DMS 273 (cell line): ENCODE results near the gene LRRTM2.
A peak's percentile ranks its signal among the peaks of the same experiment; 100 is the strongest.
"Not testable (repeated sequence)": the region's sequence is repeated elsewhere in the genome, so short reads cannot be mapped to it uniquely, and the experiment has no call there.

Experiments
- DNase-seq: peaks from one replicate; lab custom pipeline; 2025; ENCODE audit not compliant: unreplicated experiment; lab: John Stamatoyannopoulos, UW

The LRRTM2 gene, protein sequence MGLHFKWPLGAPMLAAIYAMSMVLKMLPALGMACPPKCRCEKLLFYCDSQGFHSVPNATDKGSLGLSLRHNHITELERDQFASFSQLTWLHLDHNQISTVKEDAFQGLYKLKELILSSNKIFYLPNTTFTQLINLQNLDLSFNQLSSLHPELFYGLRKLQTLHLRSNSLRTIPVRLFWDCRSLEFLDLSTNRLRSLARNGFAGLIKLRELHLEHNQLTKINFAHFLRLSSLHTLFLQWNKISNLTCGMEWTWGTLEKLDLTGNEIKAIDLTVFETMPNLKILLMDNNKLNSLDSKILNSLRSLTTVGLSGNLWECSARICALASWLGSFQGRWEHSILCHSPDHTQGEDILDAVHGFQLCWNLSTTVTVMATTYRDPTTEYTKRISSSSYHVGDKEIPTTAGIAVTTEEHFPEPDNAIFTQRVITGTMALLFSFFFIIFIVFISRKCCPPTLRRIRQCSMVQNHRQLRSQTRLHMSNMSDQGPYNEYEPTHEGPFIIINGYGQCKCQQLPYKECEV

DNA sequence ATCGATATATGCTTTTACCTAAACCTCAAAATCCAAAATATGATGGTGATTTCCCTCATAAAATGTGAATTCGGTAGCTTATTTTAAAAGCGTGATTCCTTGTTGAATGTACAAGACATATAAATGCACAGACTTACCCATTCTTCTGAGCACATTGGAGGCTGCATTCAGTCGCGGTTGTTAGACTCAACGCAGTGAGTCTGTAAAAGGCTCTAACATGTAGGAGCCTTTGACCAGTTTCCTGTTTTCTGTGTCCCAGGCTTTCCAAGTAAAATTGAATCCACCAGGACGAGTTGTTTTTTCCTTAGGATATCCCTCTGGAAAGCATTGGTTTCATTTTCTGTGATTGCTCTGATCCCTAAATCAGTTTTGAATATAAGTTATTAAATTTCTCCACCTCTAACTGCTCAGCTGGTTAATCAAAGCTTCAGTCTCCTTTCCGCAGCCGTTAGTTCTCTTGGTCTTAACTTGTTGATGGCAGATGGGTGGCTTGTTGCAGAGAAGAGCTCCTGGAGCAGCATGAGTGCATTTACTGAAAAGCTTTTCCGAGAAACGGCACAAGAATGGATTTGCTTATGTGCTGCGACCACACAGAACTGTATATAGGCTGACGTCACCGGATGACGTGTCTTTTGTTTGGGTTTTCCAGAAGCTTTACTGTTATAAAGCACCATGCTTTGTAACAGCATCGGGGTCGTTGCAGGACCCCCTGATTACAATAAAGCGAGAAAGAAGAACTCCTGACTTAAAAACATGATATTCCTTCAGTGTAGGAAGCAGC, at the start of gene LRRTM2:
Gene LRRTM2 (minus strand): TSS at position 565 of the 781 bp plus-strand sequence. CDS start 424 bp downstream, at position 141.
- DNase-seq, result no peak

DNA sequence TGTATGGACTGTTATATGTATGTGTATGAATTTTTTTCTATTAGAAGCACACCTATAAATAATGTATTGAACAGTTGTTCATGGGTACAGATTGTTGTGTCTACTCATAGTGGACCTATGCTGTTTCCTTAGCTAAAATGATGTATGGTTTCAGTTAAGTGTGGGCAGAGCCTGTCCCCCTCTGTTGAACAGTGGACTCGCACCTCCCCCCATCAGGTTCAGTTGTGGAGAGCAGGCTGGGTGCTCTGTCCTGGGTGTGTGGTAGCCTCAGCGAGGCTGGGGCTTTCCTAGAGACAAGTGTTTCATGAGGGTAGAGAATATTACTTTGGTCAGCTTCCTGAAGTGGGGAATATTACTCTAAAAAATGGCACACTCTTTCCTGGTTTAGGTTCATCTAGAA, 47.4 kb upstream of the LRRTM2 start:
- DNase-seq, result no peak

DNA sequence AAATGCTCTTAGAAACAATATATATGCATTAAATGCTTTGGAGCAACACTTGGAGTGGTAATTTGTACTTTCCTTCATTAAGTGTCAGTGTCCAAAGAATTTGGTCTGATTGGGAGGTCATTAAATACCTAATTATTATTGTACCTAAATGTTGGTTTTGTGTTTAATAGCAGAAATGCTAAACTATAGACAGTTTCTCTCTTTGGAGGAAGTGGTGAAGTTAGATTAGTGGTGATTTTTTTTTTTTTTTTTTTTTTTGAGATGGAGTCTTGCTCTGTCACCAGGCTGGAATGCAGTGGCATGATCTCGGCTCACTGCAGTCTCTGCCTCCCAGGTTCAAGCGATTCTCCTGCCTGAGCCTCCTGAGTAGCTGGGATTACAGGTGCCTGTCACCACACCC, 46.2 kb upstream of the LRRTM2 start:
- not testable (repeated sequence) for DNase-seq

DNA sequence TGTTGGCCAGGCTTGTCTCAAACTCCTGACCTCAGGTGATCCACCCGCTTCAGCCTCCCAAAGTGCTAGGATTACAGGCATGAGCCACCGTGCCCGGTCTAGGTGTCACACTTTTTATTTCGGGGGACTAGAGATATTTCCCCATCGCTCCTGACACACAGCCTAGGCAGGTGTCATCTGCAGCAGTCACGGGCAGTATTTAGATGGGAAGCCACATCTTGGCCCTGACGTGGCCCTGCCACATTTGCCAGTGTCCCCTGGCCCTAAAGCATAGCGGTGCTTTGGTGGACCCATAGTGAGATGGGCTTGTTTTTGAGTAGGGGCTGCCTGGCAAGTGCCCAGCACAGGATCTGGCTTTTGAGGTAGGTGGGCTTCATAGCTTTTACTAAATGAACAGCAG, 45.0 kb upstream of the LRRTM2 start:
- no peak for DNase-seq

DNA sequence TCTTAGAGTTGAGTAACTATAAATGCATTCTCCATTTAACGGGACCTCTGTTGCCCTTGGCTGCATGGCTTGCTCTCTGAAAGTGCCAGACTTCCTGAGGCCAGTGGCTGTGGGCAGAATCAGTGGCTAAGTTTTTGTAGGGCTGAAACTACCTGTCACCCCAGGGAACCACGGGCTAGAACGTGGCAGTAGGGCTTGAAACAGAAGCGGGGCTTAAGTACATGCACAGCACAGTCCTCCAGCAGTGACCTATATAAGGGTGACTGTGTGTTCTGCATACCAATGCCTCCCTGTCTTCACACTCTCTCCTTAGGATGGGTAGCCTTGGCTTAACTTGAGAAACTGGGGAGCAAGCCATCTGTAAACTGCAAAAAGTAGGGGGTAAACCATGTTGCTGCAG, 43.6 kb upstream of the LRRTM2 start:
- no peak for DNase-seq

DNA sequence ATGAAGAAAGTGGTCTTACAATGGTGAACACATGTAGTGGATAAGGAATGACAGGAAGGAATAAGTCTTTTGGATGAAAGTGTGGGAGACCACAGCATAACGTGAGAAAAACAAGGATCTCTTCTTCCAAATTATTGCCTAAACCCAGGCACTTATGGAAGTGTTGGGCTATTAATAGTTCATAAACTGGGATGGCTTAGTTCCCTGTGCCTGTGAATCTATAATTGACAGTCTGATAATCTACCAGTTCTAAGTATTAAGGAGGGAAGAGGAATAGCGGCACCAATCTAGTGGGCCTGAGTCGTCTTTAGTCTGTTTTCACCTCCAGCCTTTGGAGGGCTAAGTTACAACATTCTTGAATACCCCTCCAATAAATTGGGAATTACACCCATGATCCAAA, 39.2 kb upstream of the LRRTM2 start:
- DNase-seq, result no peak

DNA sequence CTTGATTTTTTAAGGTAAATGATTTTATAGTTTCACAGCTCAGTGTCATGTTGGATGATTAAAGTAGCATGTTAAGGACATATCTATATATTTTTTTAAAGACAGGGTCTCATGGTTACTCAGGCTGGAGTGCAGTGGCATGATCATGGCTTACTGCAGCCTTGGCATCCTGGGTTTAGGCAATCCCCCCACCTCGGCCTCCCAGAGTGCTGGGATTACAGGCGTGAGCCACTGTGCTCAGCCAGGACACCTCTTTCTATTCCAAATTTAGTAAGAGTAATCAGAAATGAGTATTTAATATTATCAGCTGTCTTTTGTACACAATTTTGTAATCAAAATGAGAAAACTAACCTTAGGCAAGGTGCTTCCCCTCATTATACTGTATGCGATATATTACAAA, 38.6 kb upstream of the LRRTM2 start:
- DNase-seq, result no peak

DNA sequence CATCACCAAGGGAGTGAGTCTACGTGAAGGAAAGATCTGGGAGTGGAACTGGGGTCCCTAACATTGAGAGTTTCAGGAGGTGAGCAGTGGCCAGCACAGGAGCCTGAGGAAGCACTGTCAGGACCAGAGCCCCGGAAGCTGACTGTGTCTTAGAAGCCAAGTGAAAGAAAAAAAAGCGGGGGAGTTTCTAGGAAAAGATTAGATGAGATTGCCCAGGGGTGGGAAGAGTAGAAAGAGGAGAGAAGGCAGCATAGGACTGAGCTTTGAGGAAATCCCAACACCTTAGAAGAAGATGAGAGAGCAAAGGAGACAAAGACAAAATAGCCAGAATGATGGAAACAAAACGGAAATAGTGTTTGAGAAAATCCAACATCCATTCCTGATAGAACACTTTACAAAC, 37.0 kb upstream of the LRRTM2 start:
- DNase-seq, result no peak

DNA sequence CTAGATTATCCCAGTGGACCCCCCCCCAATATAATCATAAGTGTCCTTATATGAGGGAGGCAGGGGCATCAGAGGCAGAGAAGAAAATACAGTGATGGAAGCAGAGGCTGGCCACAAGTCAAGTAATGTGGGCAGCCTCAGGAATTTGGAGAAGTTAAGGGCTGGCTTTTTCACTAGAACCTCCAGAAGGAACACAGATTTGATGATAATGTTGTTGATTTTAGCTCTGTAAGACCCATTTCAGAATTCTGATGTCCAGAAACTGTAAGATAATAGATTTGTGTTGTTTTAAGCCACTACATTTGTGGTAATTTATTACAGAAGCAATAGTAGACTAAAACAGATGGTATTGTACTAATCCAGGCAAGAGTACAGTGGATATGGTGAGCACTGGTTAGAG, 36.3 kb upstream of the LRRTM2 start:
- DNase-seq, result no peak

DNA sequence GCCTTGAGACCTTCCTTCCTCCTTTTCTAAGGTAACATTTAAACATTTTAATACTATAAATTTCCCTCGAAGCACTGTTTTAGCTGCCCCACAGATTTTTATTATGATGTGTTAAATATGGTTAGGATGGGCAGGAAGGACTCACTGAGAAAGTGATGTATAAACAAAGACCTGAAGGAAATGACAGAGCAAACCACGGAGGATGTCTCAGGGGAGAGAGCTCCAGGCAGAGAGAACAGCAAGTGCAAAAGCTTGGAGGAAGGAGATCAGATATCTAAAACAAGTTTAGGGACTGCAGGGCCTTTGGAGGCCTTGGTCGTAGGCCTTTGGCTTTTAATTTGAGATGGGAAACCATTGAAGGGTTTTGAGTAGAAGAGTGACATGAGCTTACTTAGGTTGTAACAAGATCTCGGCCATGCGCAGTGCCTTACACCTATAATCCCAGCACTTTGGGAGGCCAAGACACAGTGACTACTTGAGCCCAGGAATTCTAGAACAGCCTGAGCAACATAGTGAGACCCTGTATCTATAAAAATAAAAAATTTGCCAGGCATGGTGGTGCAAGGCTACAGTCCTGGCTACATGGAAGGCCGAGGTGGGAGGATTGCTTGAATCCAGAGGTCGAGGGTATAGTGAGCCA, 35.5 kb upstream of the LRRTM2 start:
- DNase-seq, result no peak

DNA sequence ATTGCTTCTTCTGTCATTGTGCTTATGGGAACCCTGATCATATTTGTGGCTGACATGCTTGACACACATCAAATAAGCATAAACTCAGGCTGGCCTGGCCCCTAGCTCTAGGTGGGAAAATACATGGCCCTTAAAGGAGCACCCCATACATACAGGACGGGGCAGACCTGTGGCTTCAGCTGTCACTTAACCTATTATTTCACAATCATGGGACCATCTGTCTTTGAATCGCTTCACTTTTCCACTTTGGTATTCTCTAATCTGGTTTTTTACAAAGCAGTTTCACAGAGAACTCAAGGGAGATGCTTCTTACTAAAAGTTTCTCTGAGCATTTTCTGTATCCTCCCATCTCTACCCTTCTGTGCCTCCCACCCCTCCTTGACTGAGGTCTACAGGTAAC, 34.6 kb upstream of the LRRTM2 start:
- DNase-seq, result peak; percentile 16

DNA sequence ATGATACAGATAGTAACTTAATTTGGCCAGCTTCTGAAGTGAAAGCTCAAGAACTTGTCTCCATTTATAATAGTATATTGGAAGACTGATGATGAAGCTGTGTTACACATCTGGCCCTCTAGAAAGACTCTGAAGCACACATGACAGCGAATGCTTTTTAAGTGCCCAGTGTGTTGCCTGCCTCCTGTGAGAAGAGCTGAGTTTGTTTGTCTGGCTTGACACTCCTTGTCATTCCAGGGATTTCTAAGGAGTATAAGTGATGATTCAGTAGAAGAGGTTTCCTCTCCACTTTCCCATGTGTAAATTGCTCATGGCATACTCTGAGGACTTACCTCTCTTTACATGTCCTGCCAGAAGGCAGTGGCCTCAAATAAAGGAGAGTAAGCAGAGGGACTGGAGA, 30.4 kb upstream of the LRRTM2 start:
- DNase-seq, result no peak

DNA sequence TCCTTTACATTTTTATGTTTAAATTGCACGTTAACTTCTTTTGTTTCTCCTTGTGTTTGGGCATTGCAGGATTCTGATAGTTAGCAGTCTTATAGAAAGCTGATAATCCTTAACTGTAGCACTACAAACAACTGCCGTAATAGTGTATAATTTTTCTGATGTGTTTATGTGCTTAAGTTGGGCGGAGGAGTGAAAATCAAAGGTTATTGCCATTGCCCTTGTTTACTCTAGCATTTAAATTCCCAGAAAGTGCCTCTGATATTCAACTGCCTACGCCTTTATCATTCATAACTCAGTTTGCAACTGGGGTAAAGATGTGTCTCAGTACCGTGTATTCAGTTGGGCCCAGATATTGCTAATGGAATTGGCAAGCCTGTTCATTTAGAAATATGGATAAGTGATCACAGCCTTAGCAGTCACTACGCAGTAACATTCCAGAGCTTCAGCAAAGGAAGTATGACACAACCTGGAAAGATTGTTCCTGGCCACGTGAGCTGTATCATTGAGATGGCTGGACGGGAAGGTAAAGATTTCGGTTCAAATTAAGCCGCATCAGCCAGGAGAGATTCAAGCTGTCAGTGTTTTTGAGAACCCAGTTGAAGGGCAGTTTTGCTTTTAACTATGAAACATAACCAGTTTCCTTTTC, 28.1 kb upstream of the LRRTM2 start:
- DNase-seq, result no peak

DNA sequence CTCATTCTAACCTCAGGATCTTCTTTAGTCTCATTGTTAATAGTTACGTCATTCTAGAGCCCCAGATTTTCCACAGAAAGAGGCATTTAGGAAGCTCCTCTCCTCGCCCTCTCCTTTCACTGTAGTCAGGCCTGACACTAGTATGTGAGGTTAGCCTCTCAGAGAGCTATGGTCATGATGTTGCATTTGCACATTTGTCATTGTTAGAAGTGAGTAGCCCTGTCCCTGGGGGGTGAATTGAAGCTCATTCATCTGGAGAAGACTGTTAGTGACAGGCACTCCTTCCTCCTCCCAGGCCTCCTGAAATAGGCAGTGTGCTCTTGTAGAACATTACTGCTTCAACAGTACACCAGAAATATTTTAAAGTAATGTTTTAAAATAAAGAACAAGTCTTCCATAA, 26.6 kb upstream of the LRRTM2 start:
- DNase-seq, result no peak

DNA sequence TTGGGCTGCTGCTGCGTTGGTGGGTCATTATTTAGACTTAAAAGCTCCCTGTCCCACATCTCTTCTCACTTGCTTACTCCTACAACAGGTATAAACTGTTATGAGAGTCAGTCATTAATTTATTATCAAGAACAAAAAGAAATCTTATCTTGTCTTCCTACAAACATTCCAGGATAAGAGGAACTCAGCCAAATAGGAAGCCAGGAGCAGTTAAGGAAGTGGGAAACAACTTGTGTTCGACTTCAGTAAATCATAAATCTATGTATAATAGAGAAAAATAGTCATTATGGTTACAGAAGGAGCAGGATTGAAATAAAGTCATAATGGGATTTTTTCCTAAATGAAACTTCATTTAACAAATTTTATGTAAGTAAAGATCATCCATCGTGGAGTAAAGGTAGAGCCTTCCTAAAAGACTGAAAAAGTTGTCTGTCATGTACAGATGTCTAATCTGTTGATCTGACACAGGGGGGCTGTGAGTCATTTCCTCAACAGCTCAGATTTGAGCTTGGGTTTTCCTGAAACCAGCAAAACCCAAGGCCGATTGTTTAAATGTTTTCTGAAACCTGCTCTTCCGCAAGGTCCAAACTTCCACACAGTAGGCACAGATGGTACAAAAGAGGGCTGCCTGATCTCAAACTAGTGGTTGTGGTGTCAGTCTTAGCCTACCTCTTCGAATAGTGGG, 25.3 kb upstream of the LRRTM2 start:
- no peak for DNase-seq

DNA sequence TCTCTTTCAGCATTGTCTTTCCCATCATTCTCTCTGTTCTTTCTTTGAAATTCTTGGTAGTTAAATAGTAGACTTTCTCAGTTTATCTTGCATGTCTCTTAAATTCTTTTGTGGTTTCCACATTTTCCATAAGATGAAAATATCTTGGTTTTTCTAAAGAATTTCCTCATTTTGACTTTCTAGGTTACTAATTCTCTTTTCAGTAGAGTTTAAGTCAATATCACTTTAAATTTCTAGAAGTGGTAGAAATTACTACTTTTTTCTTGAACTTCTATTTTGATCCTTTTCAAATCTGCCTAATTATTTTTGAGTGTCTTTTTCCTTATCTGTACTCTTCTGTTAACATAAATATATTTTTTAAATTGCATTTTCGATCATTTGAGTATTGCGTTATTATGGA, 23.6 kb upstream of the LRRTM2 start:
- no peak for DNase-seq

DNA sequence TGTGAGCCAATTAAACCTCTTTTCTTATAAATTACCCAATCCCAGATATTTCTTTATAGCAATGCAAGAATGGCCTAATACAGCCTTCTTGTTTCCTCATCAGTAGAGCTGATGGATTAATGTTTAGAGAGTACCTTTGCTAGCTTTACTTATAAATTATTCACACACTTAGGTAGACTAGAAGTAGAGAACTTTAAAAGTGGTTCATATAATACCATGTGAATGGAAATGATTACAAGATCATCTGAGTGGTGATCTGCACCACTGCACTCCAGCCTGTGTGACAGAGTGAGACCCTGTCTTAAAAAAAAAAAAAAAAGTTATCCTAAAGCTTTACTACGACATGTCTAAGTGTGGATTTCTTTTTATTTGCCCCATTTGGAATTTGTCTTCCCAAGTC, 23.2 kb upstream of the LRRTM2 start:
- no peak for DNase-seq

DNA sequence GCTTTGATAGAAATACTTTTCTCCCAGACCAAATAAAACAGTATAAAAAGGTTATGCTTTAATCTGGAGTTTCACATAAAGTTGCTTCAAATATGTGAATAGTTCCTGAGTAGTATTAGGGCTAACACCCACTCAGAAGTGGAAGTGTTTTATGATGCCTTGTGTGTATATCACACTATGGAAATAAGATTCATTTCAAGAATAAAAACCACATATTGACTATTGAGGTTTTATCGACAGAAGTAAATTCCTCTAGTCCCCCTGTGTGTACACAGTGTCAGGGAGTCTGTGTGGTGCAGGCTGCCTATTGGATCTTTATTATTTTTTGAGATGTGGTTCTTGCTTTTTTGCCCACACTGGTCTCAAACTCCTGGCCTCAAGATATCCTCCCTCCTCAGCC, 20.8 kb upstream of the LRRTM2 start:
- DNase-seq, result no peak

DNA sequence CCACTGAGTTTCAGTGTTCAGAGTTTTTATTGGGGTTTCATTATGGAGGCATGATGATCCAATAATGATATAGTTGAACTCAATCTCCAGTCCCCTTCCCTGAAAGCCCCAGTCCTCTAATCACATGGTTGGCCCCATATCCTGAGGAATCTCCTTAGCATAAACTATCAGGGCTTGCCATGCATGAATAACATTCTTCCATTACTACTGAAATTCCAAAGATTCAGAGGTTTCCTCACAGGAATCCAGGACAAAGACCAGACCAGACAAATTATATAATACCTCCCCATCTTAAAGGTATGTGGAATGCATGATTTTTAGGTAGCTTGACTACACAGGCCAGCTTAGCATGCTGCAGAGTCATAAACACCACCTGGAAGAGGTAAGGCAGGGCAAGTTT, 15.5 kb upstream of the LRRTM2 start:
- DNase-seq, result no peak

DNA sequence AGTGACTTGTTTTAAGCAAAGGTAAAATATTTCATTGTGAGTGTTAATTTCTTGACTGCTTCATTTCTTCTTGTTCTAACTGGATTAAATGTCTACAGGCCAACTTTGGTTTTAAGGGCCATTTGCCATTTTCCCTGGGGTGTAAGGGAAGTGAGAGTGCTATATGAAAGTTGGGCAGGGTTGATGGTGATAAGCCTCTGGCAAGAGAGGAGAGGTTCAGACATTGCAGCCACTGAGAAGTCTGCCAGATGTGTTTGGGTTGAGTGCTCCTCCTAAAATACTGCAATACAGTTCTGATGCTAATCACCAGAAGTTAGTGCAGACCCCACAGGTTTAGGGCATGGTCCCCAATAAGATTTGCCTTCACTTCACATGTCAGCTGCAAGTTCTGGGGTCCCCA, 14.9 kb upstream of the LRRTM2 start:
- DNase-seq, result no peak

DNA sequence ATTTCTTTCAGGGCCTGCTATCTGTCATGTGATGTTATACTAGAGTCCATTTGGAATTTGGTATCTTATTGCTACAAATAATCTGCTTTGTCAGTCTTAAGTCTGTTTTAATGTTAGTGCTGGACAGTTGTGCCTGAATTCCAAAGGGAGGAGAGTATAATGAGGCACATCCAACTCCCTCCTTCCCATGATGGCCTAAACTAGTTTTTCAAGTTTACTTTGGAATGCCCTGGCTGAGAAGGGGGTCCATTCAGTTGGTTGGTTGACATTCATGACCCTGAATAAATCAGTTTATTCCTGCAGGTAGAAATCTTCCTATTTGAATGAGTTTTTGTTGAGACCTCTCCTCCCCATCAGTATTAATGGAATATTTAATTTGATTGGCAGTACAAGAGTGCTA, 9.4 kb upstream of the LRRTM2 start:
- no peak for DNase-seq
